ENCODE results near the gene ACAD8.
A peak's percentile ranks its signal among the peaks of the same experiment; 100 is the strongest.
"Not testable (repeated sequence)": the region's sequence is repeated elsewhere in the genome, so short reads cannot be mapped to it uniquely, and the experiment has no call there.

ACAD8 gene

GRCh38 chr11:134246678-134247077 is 6.7 kb upstream of the ACAD8 start:
- no peak for DNase-seq (ENCODE audit: extremely low read depth, low read depth)
- H3K4me3 ChIP-seq (replicated peaks; ENCODE audit: low read depth, low read length): no peak overlapping the region
- TF ChIP-seq CTCF (IDR thresholded peaks at IDR 0.05; ENCODE audit: low read depth, low read length, missing control alignments): no peak

GRCh38 chr11:134248910-134249480 is 4.4 kb upstream of the ACAD8 start:
- no peak for DNase-seq (ENCODE audit: extremely low read depth, low read depth)
- H3K4me3 ChIP-seq (replicated peaks; ENCODE audit: low read depth, low read length): no peak overlapping the region
- TF ChIP-seq CTCF (IDR thresholded peaks at IDR 0.05; ENCODE audit: low read depth, low read length, missing control alignments): no peak

GRCh38 chr11:134250246-134250645 is 3.1 kb upstream of the ACAD8 start:
- no peak for DNase-seq (ENCODE audit: extremely low read depth, low read depth)
- no peak for TF ChIP-seq CTCF (IDR thresholded peaks at IDR 0.05; ENCODE audit: low read depth, low read length, missing control alignments)
- no peak overlapping the region for H3K4me3 ChIP-seq (replicated peaks; ENCODE audit: low read depth, low read length)

- H3K4me3 ChIP-seq (replicated peaks; ENCODE audit: low read depth, low read length): no peak overlapping the region
- DNase-seq (ENCODE audit: extremely low read depth, low read depth): no peak
- no peak for TF ChIP-seq CTCF (IDR thresholded peaks at IDR 0.05; ENCODE audit: low read depth, low read length, missing control alignments)
Observed at GRCh38 chr11:134250675-134251074, 2.7 kb upstream of the ACAD8 start.

- DNase-seq (ENCODE audit: extremely low read depth, low read depth): no peak
Observed at GRCh38 chr11:134252346-134253187, 801 bp upstream of the ACAD8 start.

GRCh38 chr11:134254433-134255183 is 1.2 kb downstream of the ACAD8 start:
- no peak for DNase-seq (ENCODE audit: extremely low read depth, low read depth)
- TF ChIP-seq CTCF (IDR thresholded peaks at IDR 0.05; ENCODE audit: low read depth, low read length, missing control alignments): no peak
- H3K4me3 ChIP-seq (replicated peaks; ENCODE audit: low read depth, low read length): peak overlapping the region; percentile 62

More at GRCh38 chr11:134252346-134253187, 801 bp upstream of the ACAD8 start:
- H3K4me3 ChIP-seq (replicated peaks; ENCODE audit: low read depth, low read length): peak overlapping the region; percentile 62
- no peak for TF ChIP-seq CTCF (IDR thresholded peaks at IDR 0.05; ENCODE audit: low read depth, low read length, missing control alignments)

GRCh38 chr11:134255184-134255561 is 1.8 kb downstream of the ACAD8 start:
- not testable (repeated sequence) for DNase-seq (ENCODE audit: extremely low read depth, low read depth); H3K4me3 ChIP-seq (replicated peaks; ENCODE audit: low read depth, low read length)

Data from HFF-Myc (cell line).